T-cell (primary cell): Measurements from ENCODE around the gene SNRPB2. TPM values are rescaled to one million over a fixed set of nuclear protein-coding genes. Genes with fewer than 3 reads are reported as not detected.

Experiments
- total RNA-seq, 35 experiments: library from RNA in 6 of 35; stranded (reverse) in 6 of 35; fragments of 120-200 nt in 1 of 35; gene quantifications; one replicate each; pipeline versions ENCODE4 v1.2.1 to v1.2.4 and lab custom pipeline; 2013 to 2026

SNRPB2 gene
- total RNA-seq, 5 donors from 2014 or later (not counting 1 experiment from before 2014, with no cell fraction given), result 31.5 to 46.7 (median 45.5) TPM

Other genes with a start within 250 kb of the SNRPB2 start
- 10 to 100 TPM in 1 of 5 donors, 1 to 10 TPM in 4; 6.8 to 10.2 (median 8.7) TPM for gene KIF16B, start 156.6 kb upstream of the SNRPB2 start, total RNA-seq
- gene OTOR, start 18.3 kb downstream of the SNRPB2 start, total RNA-seq, result not detected